Stimulated activated CD4-positive, alpha-beta T cell treated with anti-CD3 and anti-CD28 coated beads, Interleukin-12 subunit alpha, Interleukin-12 subunit beta, amount 100 ng/mL, for 4 hours (primary cell): Measurements from ENCODE around the gene EPS15.

Experiments used
- DNase-seq: peaks from one replicate; pipeline ENCODE4 v3.0.0-alpha.2; 2020

The EPS15 gene

GRCh38 chr1:51369171-51369570 lies 149.9 kb downstream of the EPS15 start:
- no peak for DNase-seq

GRCh38 chr1:51365774-51366173 lies 153.3 kb downstream of the EPS15 start:
- DNase-seq = no peak

GRCh38 chr1:51359879-51360278 lies 159.2 kb downstream of the EPS15 start:
- DNase-seq = no peak

- DNase-seq = no peak
Observed at GRCh38 chr1:51355382-51355781, 163.7 kb downstream of the EPS15 start.

GRCh38 chr1:51354416-51354815 lies 164.7 kb downstream of the EPS15 start:
- DNase-seq = no peak

GRCh38 chr1:51351907-51352306 lies 167.2 kb downstream of the EPS15 start:
- DNase-seq = no peak

GRCh38 chr1:51349862-51350261 lies 169.2 kb downstream of the EPS15 start:
- no peak for DNase-seq

DNA sequence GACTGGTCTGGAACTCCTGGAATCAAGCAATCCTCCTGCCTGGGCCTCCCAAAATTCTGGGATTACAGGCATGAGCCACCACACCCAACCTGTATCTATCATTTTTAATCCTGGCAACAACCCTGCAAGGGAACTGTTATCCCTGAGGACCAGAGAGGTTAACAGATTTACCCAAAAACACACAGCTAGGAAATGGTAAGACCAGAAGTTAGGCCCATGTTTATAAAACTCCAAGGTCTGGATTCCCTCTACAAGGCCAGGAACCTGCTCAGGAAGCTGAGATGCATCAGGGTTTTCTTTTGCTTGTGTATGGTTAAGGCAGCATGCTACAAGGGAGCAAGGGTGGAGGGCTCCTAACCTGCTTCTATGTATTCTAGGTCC lies 170.9 kb downstream of the EPS15 start:
- DNase-seq = no peak

- DNase-seq = no peak
Observed at GRCh38 chr1:51347398-51348146, 171.5 kb downstream of the EPS15 start.

- DNase-seq = no peak
Observed at GRCh38 chr1:51346086-51346942, 172.8 kb downstream of the EPS15 start.

- DNase-seq = no peak
Observed at GRCh38 chr1:51345300-51345687, 173.8 kb downstream of the EPS15 start.

- DNase-seq = no peak
Observed at GRCh38 chr1:51344602-51345299, 174.3 kb downstream of the EPS15 start.

GRCh38 chr1:51344276-51344601 lies 174.8 kb downstream of the EPS15 start:
- DNase-seq = no peak

- no peak for DNase-seq
Observed at GRCh38 chr1:51343624-51344023, 175.4 kb downstream of the EPS15 start.

GRCh38 chr1:51342591-51343206 lies 176.4 kb downstream of the EPS15 start:
- DNase-seq = no peak

- DNase-seq = no peak
Observed at GRCh38 chr1:51341876-51342496, 177.1 kb downstream of the EPS15 start.

GRCh38 chr1:51340380-51340779 lies 178.7 kb downstream of the EPS15 start:
- DNase-seq = no peak

DNA sequence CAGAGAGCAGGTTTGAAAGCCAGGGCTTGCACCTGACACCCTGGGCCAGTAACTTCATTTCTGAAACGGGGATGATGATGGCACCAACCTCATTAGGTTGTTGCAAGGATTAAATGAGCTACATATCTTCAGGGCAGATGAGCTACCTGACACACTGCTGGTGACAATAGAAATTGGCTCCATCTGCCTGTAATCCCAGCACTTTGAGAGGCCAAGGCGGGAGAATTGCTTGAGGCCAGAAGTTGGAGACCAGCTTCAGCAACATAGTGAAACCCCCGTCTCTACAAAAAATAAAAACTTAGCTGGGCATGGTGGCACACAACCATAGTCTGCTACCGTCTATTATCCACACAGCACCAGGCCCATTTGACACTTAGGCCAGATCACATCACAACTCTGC lies 182.4 kb downstream of the EPS15 start:
- DNase-seq = no peak

DNA sequence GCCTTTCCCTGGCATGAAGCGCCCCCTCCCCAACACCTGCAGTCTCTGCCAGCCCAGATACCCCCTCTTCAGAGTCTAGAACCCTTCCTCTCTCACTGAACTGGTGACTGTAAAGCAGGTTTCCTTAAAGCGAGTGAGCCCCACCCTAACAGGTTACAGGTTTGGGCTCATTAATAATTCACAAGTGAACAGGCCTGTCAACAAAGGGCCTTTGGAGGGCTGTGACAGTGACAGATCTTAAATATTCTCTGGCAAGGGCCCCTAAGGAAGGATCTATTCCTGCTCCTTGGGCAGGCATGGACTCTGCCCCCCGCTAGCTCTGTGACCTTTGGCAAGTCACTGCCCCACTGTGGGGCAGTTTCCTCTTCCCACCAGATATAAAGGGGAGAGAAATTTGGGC lies 183.1 kb downstream of the EPS15 start:
- DNase-seq = no peak

GRCh38 chr1:51331206-51332100 lies 187.6 kb downstream of the EPS15 start:
- DNase-seq = no peak

GRCh38 chr1:51330331-51331201 lies 188.5 kb downstream of the EPS15 start, which contains the start of gene TTC39A:
Gene TTC39A, minus strand, starts transcription at chr1:51330562. Its CDS starts 85 bp downstream, at chr1:51330477.
- DNase-seq = no peak
